Esophagus squamous epithelium (tissue), 5 donors: ENCODE results near the gene LRRFIP2. TPM values are rescaled to one million over a fixed set of nuclear protein-coding genes. Genes with fewer than 3 reads are reported as not detected.
"Not testable (repeated sequence)": the region's sequence is repeated elsewhere in the genome, so short reads cannot be mapped to it uniquely, and the experiment has no call there.

ENCODE experiments used
- DNase-seq: peaks from one replicate; lab custom pipeline; 2025; lab: John Stamatoyannopoulos, UW
- H3K27ac ChIP-seq, 4 donors: fragments of 200-600 bp; sonication (generic); one replicate each; pipeline ENCODE4 v1.5.1; 2016 to 2019; ENCODE audit warnings: mild to moderate bottlenecking in 1 of 4
- H3K27me3 ChIP-seq, 4 donors: fragments of 200-600 bp; sonication (generic); 1 replicate in 3 of 4; 2 replicates in 1 of 4; pipeline versions ENCODE4 v1.5.1 to v1.6.0; 2017 to 2021; ENCODE audit warnings: antibody characterized with exemption in 1 of 4
- H3K36me3 ChIP-seq, 3 donors: fragments of 200-600 bp; sonication (generic); one replicate each; pipeline ENCODE4 v1.5.1; 2016 to 2019
- H3K4me1 ChIP-seq, 3 donors: fragments of 200-600 bp; sonication (generic); one replicate each; pipeline ENCODE4 v1.5.1; 2017 to 2019
- H3K4me3 ChIP-seq, 4 donors: fragments of 200-600 bp; sonication (generic); 1 replicate in 3 of 4; 2 replicates in 1 of 4; pipeline ENCODE4 v1.5.1; 2016 to 2019; ENCODE audit warnings: mild to moderate bottlenecking in 2 of 4, moderate library complexity in 1 of 4
- H3K9me3 ChIP-seq, 3 donors: fragments of 200-600 bp; sonication (generic); one replicate each; pipeline ENCODE4 v1.5.1; 2016 to 2019
- CTCF ChIP-seq, 6 experiments: fragments of 450-650 bp in 4 of 6; fragments of 200-600 bp in 2 of 6; sonication (generic) in 2 of 6; IDR thresholded peaks; one replicate each; pipeline ENCODE4 v1.5.1; 2016 to 2019; ENCODE audit warnings: antibody characterized with exemption in 6 of 6, mild to moderate bottlenecking in 4 of 6, moderate library complexity in 4 of 6
- POLR2A ChIP-seq, 4 donors: fragments of 450-650 bp; IDR thresholded peaks; one replicate each; pipeline ENCODE4 v1.6.1; 2017; ENCODE audit warnings: antibody characterized with exemption in 4 of 4, mild to moderate bottlenecking in 4 of 4, moderate library complexity in 3 of 4
- WGBS, 2 donors: methylation state at CpG; one replicate each; pipeline ENCODE4 v1.1.5; 2018; 5-methylcytosine and 5-hydroxymethylcytosine counted together
- intact Hi-C: fragments of 100-400 bp; cut with DNase I; formaldehyde crosslinking; loops from one replicate; pipeline ENCODE4 v1.15.0; 2022
- total RNA-seq, 4 donors: library from RNA; depleted of rRNA; stranded (reverse); fragments of >200 nt; gene quantifications; one replicate each; pipeline ENCODE4 v1.1.0, GENCODE V29; 2016
- donor health status: DM: yes; HTN: yes; CAD: no.

Gene LRRFIP2
- total RNA-seq: 10 to 100 TPM; 50.0 to 99.7 (median 87.8) TPM

GRCh38 chr3:37174532-37175126 lies at the start of gene LRRFIP2:
Gene LRRFIP2, minus strand, starts transcription at chr3:37174582. Its CDS starts 25,599 bp downstream, at chr3:37148983.
- WGBS, 2 donors: 1% methylated on average over 5 of the region's 5 CpGs
- Histone ChIP-seq H3K36me3 (peaks cover 0 to 28% (median 0%) of the 10 kb centered on the region in 3 donors), H3K27me3 (no peaks in the 10 kb centered on the region), H3K4me3 (peak within 1 kb of the TSS; percentile 65 to 91 (median 86)), H3K9me3 (no peaks in the 10 kb centered on the region), H3K27ac (peak within 1 kb of the TSS; percentile 94 to 99 (median 97)), H3K4me1 (peaks cover 0 to 84% (median 33%) of the 10 kb centered on the region in 3 donors)
- TF ChIP-seq POLR2A (IDR thresholded peaks at IDR 0.05) (no peak), CTCF (IDR thresholded peaks at IDR 0.05) (no peak)
- intact Hi-C loops: no loop called here
- DNase-seq: no peak

- no peak overlapping the region for H3K27ac ChIP-seq
- 73 to 90% methylated on average over 1 of the region's 1 CpG for WGBS, 2 donors
- H3K36me3 ChIP-seq: no peaks in the 10 kb centered on the region
- intact Hi-C loops: no loop called here
- H3K4me1 ChIP-seq: peaks cover 0 to 9% (median 0%) of the 10 kb centered on the region in 3 donors
- no peak for TF ChIP-seq POLR2A (IDR thresholded peaks at IDR 0.05)
- TF ChIP-seq CTCF (IDR thresholded peaks at IDR 0.05): no peak
- no peak overlapping the region for H3K4me3 ChIP-seq
- H3K9me3 ChIP-seq: no peaks in the 10 kb centered on the region
- H3K27me3 ChIP-seq: peaks cover 0 to 6% (median 0%) of the 10 kb centered on the region in 4 donors
- DNase-seq: no peak
Measured at GRCh38 chr3:37223576-37223975, 49.2 kb upstream of the LRRFIP2 start.

- no peak overlapping the region for H3K4me3 ChIP-seq
- H3K9me3 ChIP-seq: no peaks in the 10 kb centered on the region
- H3K27ac ChIP-seq: no peak overlapping the region
- TF ChIP-seq POLR2A (IDR thresholded peaks at IDR 0.05): no peak
- TF ChIP-seq CTCF (IDR thresholded peaks at IDR 0.05): no peak
- H3K36me3 ChIP-seq: no peaks in the 10 kb centered on the region
- intact Hi-C loops: no loop called here
- H3K27me3 ChIP-seq: peaks cover 0 to 6% (median 0%) of the 10 kb centered on the region in 4 donors
- DNase-seq: no peak
- peaks cover 0 to 13% (median 0%) of the 10 kb centered on the region in 3 donors for H3K4me1 ChIP-seq
Measured at GRCh38 chr3:37223141-37223558, 48.8 kb upstream of the LRRFIP2 start.

GRCh38 chr3:37222542-37222941 lies 48.2 kb upstream of the LRRFIP2 start:
- intact Hi-C loops, H3K27ac ChIP-seq, H3K4me3 ChIP-seq, H3K9me3 ChIP-seq, H3K27me3 ChIP-seq, H3K36me3 ChIP-seq, DNase-seq: not testable (repeated sequence)
- H3K4me1 ChIP-seq: peaks cover 0 to 14% (median 0%) of the 10 kb centered on the region in 3 donors
- WGBS, 2 donors: 95 to 100% methylated on average over 1 to 2 of the region's 2 CpGs

GRCh38 chr3:37221407-37221806 lies 47.0 kb upstream of the LRRFIP2 start:
- TF ChIP-seq POLR2A (IDR thresholded peaks at IDR 0.05) (no peak), CTCF (IDR thresholded peaks at IDR 0.05) (no peak)
- intact Hi-C loops: no loop called here
- H3K4me1 ChIP-seq: peaks cover 0 to 14% (median 0%) of the 10 kb centered on the region in 3 donors
- WGBS, 2 donors: 33 to 36% methylated on average over 1 of the region's 1 CpG
- no peak overlapping the region for H3K4me3 ChIP-seq
- DNase-seq: no peak
- H3K27ac ChIP-seq: no peak overlapping the region
- no peaks in the 10 kb centered on the region for H3K36me3 ChIP-seq
- peaks cover 0 to 6% (median 0%) of the 10 kb centered on the region in 4 donors for H3K27me3 ChIP-seq
- no peaks in the 10 kb centered on the region for H3K9me3 ChIP-seq
